Stimulated activated CD8-positive, alpha-beta memory T cell treated with anti-CD3 and anti-CD28 coated beads, Interleukin-12 subunit alpha, Interleukin-12 subunit beta, amount 100 ng/mL, for 24 hours (primary cell): ENCODE measurements around the gene LOXL3.
A peak's percentile ranks its signal among the peaks of the same experiment; 100 is the strongest.
"Not testable (repeated sequence)": the region's sequence is repeated elsewhere in the genome, so short reads cannot be mapped to it uniquely, and the experiment has no call there.

ENCODE experiments used
- DNase-seq: peaks from one replicate; pipeline ENCODE4 v3.0.0-alpha.2; 2020; ENCODE audit errors: extremely low read depth

Gene LOXL3

DNA sequence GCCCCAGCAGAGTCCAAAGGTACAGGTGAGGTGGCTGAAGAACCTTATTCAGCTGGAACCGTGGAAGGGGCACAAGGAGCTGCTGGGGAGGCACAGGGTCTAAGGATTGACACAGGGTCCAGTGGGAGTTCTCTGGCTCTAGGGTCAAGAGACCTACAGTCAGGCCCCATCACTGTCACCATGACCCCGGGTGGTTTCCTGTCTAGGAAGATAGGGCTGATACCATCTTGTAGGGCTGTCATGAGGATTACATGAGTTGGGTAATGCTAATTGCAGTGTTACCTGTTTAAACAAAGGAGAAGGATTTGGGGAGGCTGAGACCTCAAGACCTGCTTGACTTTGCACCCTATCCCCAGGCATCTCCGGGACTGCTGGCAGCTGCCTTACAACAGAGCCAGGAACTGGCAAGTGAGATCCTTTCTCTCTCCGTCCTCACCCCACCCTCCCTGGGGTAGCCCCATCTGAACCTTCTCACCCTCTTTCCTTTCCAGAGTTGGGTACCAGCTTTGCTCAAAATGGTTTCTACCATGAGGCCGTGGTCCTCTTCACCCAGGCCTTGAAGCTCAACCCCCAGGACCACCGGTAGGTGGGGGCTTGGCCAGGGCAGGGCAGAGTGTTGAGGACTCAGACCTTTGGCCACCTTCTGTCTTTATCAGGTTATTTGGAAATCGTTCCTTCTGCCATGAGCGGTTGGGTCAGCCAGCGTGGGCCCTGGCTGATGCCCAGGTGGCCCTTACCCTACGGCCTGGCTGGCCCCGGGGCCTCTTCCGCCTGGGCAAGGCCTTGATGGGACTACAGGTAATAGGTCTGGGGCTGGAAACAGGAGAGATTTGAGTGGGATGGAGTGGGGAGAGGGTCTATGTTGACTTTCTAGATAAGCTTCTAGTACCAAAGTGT lies 61.8 kb downstream of the LOXL3 start:
- DNase-seq: no peak

DNA sequence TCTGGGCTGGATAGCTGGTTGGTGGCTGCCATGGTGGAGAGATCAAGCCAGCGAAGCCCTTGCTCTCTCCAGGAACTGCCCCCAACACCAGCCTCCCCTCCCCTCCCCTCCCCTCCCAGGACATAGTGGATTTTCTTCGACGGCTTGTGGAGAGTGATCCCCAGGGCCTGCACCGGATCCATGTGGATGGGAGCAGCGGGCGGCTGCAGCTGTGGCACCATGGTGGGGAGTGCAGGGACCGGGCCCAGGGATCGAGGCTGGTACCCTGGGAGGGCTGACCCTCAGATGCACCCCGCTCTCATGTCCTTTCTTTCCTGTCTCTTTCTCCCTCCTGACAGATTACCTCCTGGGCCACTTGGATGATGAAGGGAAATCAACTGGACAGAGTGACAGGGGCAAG lies 63.8 kb downstream of the LOXL3 start:
- no peak for DNase-seq

DNA sequence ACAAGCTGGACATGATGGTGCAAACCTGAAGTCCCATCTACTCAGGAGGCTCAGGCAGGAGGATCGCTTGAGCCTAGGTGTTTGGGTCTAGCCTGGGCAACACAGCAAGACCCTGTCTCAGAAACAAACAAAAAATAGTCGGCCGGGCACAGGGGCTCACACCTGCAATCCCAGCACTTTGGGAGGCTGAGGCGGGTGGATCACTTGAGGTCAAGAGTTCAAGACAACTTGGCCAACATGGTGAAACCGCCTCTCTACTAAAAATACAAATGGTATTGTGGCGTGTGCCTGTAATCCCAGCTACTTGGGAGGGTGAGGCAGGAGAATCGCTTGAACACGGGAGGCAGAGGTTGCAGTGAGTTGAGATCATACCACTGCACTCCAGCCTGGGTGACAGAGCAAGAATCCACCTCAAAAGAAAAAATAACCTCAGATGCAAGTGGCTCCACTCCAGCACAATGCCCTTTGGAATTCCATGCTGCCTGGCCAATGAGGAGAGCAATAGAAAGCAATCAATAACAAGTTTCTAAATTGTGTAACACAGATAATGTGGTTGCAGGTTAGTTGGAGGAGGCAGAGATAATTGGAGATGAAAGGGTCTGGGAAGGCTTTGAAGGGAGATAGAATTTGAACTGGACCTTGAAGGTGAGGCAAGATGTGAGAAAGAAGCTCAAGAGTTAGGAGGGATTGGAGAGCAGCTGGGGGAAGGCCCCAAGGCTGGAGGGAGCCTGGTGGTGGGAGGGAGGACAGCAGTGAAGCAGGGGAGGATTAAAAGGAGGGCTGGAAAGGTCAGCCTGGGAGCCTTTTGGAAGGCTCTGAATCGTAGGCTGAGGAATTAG lies 64.9 kb downstream of the LOXL3 start:
- DNase-seq: no peak

DNA sequence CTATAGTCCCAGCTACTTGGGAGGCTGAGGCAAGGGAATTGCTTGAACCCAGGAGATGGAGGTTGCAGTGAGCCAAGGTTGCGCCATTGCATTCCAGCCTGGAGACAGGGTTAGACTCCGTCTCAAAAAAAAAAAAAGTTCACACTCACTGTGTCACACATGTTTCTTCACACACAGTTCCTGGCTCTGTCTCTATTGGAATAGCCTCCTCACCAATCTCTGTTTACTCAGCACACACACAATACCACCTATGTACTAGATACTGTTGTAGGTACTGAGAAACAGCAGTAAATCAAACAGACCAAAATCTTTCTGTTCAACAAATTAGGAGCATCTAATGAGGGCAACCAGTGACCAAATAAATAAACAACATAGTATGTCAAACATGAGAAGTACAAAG lies 67.6 kb downstream of the LOXL3 start:
- no peak for DNase-seq

DNA sequence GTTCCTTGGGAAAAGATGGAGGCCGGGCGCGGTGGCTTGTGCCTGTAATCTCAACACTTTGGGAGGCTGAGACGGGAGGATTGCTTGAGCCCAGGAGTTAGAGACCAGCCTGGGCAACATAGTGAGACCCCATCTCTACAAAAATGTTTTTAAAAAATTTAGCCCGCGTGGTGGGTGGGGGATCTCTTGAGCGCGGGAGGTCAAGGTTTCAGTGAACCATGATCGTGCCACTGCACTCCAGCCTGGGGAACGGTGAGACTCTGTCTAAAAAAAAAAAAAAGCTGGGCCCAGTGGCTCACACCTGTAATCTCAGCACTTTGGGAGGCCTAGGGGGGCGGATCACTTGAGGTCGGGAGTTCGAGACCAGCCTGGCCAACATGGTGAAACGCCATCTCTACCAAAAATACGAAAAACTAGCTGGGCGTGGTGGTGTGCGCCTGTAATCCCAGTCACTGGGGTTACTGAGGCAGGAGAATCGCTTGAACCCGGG lies 70.0 kb downstream of the LOXL3 start:
- DNase-seq: not testable (repeated sequence)

DNA sequence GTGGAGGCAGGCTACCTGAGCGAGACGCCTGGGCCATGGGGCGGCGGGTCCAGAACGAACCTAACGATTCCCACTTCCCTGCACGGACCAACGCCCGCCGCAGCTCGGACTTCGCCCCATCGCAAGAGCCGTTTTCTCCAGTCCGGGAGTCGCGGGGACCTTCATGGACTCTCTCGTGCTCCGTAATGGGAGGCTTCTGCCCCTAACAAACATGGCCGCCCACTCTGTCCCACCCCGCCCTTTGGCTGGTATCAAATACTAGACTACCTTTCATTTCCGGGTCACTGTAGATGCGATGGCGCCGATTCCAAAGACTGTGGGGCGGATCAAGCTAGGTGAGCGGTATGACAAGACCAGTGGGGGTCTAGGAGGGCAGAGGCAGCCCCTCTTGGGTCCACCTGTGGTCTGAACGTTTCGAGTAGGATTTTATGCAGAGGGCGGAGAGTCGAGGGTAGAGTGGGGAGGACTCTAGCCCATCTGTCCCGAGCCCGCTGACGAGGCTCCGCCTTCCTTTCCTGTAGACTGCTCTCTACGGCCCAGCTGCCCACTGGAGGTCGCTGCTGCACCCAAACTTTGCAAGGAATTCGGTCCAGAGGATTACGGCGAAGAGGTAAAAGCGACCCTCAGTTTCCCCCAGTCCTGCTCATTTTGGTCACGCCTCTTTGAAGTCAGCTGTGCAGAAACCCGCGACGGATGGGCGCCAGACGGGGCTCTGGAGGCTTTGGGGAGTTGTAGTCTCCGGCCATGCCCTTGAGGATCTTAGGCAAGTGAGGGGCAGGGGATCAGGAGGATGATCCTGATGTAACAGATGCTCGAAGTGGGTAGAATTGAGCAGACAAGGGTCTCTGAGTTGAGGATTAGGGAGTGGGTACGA lies 70.7 kb downstream of the LOXL3 start, which contains the start of the genes CCDC142 and TTC31:
Gene CCDC142 (minus strand): TSS at position 198 of the 874 bp plus-strand sequence. CDS start 161 bp downstream, at position 37.
Gene TTC31 (plus strand): TSS at position 281 of the 874 bp plus-strand sequence. CDS start 15 bp downstream, at position 296.
- DNase-seq: peak; percentile 78
